Measurements from ENCODE around the gene PLRG1. TPM values are rescaled to one million over a fixed set of nuclear protein-coding genes. Genes with fewer than 3 reads are reported as not detected.

Gene PLRG1
- total RNA-seq, 1 donor from 2014 or later = 55.7 TPM

GRCh38 chr4:154485127-154485773, 65.0 kb downstream of the PLRG1 start:
- intact Hi-C loops (cut with DNase I) = no loop called here
- DNase-seq (no peak), ATAC-seq (no peak)
- H3K4me3 ChIP-seq = no peak overlapping the region
- H3K27ac ChIP-seq = no peak overlapping the region
- H3K9me3 ChIP-seq = no peaks in the 10 kb centered on the region
- H3K4me1 ChIP-seq = peaks cover 3% of the 10 kb centered on the region
- H3K36me3 ChIP-seq = no peaks in the 10 kb centered on the region
- TF ChIP-seq CTCF (IDR thresholded peaks at IDR 0.05) = no peak
- peaks cover 24% of the 10 kb centered on the region for H3K27me3 ChIP-seq (ENCODE audit: low read depth)

Other genes with a start within 250 kb of the PLRG1 start
- gene DCHS2, start 58.6 kb downstream of the PLRG1 start, total RNA-seq = 0.53 TPM
- 0.95 TPM for gene FGB, start 12.6 kb upstream of the PLRG1 start, total RNA-seq
- 35.4 TPM for gene FGA, start 40.3 kb upstream of the PLRG1 start, total RNA-seq
- gene FGG, start 62.3 kb upstream of the PLRG1 start, total RNA-seq = 236 TPM
- 1.0 TPM for gene LRAT, start 193.6 kb upstream of the PLRG1 start, total RNA-seq
- gene RBM46, start 230.9 kb upstream of the PLRG1 start, total RNA-seq = not detected